Omental fat pad (tissue), 4 donors: ENCODE results near the gene SLC66A1. TPM values are rescaled to one million over a fixed set of nuclear protein-coding genes. Genes with fewer than 3 reads are reported as not detected.

Experiments used
- ATAC-seq: fragments of 150-250 bp; one replicate; pipeline ENCODE4 v1.9.1; 2016; ENCODE audit warnings: mild to moderate bottlenecking, moderate library complexity; ENCODE audit not compliant: low FRiP score
- DNase-seq: peaks from one replicate; pipeline ENCODE4 v3.0.0-alpha.2; 2019; ENCODE audit warnings: low spot score
- total RNA-seq, 4 donors: library from RNA; depleted of rRNA; stranded (reverse); fragments of >200 nt; gene quantifications; one replicate each; pipeline ENCODE4 v1.1.0, GENCODE V29; 2016
- TF ChIP-seq, protein P1 (sequence below), 3 donors: fragments of 450-650 bp; IDR thresholded peaks; one replicate each; pipeline ENCODE4 v1.5.1; 2016 to 2017; ENCODE audit warnings: antibody characterized with exemption in 3 of 3, mild to moderate bottlenecking in 3 of 3, moderate library complexity in 2 of 3

SLC66A1 gene
- total RNA-seq, 4 donors from 2014 or later, result 9.6 to 21.1 (median 13.6) TPM

- DNase-seq, result no peak
- TF ChIP-seq, protein P1, sequence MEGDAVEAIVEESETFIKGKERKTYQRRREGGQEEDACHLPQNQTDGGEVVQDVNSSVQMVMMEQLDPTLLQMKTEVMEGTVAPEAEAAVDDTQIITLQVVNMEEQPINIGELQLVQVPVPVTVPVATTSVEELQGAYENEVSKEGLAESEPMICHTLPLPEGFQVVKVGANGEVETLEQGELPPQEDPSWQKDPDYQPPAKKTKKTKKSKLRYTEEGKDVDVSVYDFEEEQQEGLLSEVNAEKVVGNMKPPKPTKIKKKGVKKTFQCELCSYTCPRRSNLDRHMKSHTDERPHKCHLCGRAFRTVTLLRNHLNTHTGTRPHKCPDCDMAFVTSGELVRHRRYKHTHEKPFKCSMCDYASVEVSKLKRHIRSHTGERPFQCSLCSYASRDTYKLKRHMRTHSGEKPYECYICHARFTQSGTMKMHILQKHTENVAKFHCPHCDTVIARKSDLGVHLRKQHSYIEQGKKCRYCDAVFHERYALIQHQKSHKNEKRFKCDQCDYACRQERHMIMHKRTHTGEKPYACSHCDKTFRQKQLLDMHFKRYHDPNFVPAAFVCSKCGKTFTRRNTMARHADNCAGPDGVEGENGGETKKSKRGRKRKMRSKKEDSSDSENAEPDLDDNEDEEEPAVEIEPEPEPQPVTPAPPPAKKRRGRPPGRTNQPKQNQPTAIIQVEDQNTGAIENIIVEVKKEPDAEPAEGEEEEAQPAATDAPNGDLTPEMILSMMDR (IDR thresholded peaks at IDR 0.05), result no peak
- no peak for ATAC-seq
Measured at GRCh38 chr1:19309123-19309813, 2.9 kb upstream of the SLC66A1 start.

DNA sequence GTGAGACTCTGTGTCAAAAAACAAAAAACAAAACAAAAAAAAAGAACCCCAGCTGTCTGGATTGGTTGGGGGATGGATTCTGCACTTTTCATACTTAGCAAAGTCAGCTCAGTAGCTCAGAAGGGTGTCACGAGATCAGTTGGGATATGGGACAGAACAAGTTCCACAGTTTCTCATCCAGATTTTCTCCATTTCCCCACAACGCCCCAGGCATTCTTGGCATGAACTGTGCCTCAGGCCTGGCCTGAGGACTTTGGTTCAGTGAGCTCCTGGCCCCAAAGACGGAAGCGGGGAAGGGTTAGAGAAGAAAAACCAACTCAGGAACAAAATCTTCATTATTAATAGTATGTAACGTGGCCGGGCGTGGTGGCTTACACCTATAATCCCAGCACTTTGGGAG, 2.1 kb upstream of the SLC66A1 start:
- DNase-seq (no peak), ATAC-seq (no peak)
- TF ChIP-seq, protein P1 (IDR thresholded peaks at IDR 0.05), result no peak

DNA sequence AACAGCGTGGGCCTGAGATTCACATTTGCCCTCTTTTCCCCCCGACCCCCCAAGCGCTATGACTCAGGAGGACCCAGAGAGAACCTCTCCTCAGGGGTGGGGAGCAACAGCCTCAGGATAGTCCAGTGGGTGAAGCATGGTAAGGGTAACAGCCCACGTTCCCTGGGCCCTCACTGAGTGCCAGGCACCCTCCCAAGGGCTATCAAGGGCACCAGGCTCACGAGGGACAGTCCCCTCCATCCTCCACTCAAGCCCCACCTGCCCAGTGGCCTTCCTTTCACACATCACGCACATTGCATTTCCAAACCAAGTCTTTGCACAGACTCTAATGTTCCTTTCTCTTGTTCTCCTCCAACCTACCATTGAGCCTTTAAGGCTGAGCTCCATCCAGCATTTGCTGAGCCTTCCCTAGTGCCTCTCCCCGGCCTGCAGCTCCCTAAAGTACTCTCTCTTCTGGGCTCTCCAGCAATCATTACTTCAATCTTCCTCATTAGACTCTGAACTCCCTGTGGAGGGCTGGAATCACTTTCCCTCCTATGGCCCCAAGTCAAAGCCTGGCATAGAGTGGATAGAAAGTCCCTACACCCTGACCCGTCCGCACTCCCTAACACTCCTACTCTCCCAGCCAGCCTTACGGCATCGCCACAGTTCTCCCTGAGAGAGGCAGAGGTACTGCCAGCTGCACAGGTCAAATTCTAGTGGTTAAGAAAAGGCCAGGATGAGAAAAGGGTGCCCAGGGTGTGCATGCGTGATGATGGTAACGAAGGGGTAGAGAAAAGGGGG, 1.2 kb upstream of the SLC66A1 start:
- TF ChIP-seq, protein P1 (IDR thresholded peaks at IDR 0.05), result no peak
- no peak for ATAC-seq
- DNase-seq, result no peak

- ATAC-seq (peak; percentile 20), DNase-seq (no peak)
- TF ChIP-seq, protein P1 (IDR thresholded peaks at IDR 0.05), result no peak
Measured at GRCh38 chr1:19311503-19311930, 609 bp upstream of the SLC66A1 start.

- DNase-seq (no peak), ATAC-seq (peak; percentile 0)
- TF ChIP-seq, protein P1 (IDR thresholded peaks at IDR 0.05), result no peak
Measured at GRCh38 chr1:19312782-19313635, 883 bp downstream of the SLC66A1 start.

GRCh38 chr1:19313636-19313959, 1.5 kb downstream of the SLC66A1 start:
- DNase-seq (no peak), ATAC-seq (no peak)
- TF ChIP-seq, protein P1 (IDR thresholded peaks at IDR 0.05), result no peak
